Superior temporal gyrus (tissue), 1 donor: Measurements from ENCODE around the gene SLC39A13.
A peak's percentile ranks its signal among the peaks of the same experiment; 100 is the strongest.

Experiments
- DNase-seq: peaks from one replicate; pipeline ENCODE4 v3.0.0-alpha.2; 2016; ENCODE audit errors: extremely low spot score

Gene SLC39A13

GRCh38 chr11:47403135-47403534, 5.3 kb upstream of the SLC39A13 start:
- DNase-seq: no peak

- DNase-seq: no peak
Measured at GRCh38 chr11:47403571-47403970, 4.8 kb upstream of the SLC39A13 start.

DNA sequence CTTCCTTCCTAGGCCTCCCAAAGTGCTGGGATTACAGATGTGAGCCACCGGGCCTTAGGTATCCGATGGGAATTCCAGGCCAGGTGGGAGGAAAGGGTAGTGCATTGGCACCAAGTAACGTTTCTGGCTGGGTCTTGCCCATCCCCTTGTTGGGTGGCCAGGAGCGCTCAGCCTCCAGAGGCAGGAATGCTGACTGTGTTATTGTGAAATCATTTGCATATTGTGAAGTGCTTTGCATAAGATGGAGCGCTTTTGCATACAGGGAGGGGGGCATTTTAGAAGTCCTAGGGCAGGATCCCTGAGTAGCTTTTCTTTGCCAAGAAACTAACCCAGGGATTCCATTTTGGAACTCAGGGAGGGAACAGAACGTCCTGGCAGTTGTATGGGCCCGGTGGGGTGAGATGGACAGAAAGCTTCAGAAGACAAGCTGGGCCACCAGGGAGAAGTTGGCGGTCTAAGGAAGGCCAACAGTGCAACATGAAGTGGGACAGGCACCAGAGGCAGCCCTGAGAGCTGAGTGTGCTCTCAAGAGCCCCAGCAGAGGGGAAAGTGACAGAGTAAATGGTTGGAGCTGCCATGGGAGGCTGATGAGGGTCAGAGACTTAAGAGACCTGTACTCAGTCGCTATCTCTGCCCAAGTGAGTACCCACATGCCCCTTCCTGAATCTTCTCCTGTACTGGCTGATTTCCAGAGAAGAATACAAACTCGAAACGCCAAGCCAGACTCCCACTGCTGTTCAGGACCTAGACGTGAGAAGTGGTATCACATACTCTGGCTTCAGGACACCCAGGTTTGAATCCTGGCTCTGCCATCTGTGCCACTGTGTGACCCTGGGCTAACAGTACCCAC, 1.3 kb upstream of the SLC39A13 start:
- DNase-seq: no peak

GRCh38 chr11:47408598-47409439, 429 bp downstream of the SLC39A13 start:
- DNase-seq: no peak

DNA sequence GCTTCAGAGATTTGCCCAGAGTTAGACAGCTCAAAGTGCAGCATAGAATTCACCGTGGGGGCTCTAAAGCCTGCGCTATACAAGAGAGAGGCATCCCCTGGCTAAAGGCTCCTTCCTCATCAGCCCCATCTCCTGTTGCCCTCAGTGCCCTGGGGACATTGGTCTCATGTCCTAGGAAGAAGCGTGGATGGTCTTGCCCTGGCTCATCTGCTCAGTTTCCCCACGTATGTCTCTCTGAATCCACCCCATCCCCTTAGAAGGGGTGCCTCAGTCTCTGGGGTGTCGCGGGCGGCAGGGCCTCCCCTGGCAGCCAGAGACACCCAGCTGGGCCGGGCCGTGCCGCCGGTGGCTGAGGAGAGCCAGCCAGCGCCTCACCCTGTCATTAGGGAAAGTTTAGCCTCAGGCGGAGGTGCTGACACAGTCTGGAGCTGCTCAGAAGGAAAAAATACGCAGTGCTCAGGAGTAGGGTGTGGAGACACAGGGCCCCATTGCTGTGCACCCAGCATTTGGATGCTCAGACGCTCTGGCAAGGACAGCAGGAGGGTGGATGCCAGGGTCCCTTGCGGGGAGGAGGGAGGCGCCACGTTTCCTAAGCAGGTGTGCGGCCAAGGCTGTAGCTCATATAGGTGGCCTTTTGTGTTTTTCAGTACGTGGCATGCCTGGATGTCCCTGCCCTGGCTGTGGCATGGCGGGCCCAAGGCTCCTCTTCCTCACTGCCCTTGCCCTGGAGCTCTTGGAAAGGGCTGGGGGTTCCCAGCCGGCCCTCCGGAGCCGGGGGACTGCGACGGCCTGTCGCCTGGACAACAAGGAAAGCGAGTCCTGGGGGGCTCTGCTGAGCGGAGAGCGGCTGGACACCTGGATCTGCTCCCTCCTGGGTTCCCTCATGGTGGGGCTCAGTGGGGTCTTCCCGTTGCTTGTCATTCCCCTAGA, 1.3 kb downstream of the SLC39A13 start:
- no peak for DNase-seq

DNA sequence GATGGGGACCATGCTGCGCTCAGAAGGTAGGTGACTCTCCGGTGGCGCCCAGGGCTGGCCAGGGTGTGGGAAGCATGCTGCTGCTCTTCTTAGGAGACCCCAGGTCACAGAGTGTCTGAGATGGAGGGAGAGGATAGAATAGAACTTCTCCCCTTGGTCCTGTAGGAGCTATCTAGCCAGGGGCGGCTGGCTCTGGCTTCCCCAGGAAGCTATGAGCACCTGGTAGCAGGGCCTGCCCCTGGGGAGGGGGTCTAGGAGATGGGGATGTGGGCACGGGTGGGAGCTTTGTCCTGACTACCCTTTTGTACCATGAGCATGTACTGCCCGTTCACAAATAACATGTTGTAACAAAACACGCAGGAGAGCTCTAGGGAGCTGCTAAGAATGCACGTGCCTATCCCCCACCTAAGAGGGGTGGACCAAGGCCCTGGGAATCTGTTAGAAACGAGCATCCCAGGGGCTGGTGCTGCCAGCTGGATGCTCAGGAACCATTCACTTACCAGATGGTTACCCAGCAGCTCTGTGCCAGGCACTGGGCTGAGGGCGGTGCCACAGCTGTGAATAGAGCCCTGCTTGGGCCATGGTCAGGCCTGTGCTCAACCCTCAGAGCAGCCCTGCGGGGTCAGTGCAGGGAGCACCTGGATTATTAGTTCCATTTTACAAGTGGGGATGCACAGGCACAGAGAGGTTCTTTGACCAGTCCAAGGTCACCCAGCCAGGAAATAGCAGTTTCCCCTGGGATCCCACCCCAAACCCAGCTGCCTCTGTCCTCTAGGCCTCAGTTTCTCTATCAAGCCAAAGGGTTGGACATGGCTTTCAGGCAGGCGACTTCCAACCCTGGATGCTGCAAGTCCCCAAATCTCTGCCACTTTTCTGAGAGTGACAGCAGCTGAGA, 2.2 kb downstream of the SLC39A13 start:
- DNase-seq: no peak

- DNase-seq: no peak
Measured at GRCh38 chr11:47411884-47412746, 3.7 kb downstream of the SLC39A13 start.

DNA sequence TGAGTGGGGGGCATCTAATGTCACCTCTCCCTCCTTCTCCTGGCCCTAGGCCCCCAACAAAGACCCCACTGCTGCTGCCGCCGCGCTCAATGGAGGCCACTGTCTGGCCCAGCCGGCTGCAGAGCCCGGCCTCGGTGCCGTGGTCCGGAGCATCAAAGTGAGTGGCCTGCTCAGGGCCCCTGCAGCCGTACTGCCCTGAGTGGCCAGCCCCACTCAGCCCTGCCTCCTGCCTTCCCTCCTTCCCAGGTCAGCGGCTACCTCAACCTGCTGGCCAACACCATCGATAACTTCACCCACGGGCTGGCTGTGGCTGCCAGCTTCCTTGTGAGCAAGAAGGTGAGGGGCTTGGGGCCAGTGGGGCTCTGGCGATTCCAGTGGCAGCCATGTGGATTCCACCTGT, 5.0 kb downstream of the SLC39A13 start:
- no peak for DNase-seq

- DNase-seq: no peak
Measured at GRCh38 chr11:47413908-47414684, 5.7 kb downstream of the SLC39A13 start.

- no peak for DNase-seq
Measured at GRCh38 chr11:47414685-47415070, 6.3 kb downstream of the SLC39A13 start.

- no peak for DNase-seq
Measured at GRCh38 chr11:47415091-47415854, 6.9 kb downstream of the SLC39A13 start.

DNA sequence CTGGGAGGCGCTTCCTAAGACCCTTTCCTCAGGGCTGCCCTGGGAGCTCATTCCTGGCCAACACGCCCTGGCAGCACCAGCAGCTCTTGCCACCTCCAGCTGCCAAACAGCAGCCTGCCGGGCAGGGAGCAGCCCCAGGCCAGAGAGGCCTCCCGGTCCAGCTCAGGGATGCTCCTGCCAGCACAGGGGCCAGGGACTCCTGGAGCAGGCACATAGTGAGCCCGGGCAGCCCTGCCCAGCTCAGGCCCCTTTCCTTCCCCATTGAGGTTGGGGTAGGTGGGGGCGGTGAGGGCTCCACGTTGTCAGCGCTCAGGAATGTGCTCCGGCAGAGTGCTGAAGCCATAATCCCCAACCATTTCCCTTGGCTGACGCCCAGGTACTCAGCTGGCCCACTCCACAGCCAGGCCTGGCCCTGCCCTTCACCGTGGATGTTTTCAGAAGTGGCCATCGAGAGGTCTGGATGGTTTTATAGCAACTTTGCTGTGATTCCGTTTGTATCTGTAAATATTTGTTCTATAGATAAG, 7.6 kb downstream of the SLC39A13 start:
- no peak for DNase-seq

- DNase-seq: no peak
Measured at GRCh38 chr11:47417712-47418111, 9.3 kb downstream of the SLC39A13 start.

- no peak for DNase-seq
Measured at GRCh38 chr11:47418454-47419259, 10.3 kb downstream of the SLC39A13 start.

DNA sequence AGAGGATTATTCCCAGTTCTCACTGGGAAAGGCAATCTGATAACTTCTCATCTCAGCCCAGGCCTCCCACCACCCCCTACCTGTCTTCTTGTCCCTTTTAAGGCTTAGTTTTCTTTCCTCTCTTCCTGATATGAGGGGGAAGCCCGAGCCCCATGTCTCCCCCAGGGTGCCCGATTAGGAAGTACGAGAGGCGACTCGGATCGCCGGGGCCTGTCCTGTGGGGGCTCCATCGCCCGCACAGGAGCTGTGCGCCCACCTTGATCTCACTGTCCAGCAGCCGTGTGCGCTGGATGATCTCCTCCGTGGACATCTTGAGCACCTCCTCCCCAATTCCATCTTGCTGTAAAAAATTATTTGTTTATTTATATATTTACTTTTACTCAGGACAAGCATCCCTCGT, 17.2 kb downstream of the SLC39A13 start:
- no peak for DNase-seq

DNA sequence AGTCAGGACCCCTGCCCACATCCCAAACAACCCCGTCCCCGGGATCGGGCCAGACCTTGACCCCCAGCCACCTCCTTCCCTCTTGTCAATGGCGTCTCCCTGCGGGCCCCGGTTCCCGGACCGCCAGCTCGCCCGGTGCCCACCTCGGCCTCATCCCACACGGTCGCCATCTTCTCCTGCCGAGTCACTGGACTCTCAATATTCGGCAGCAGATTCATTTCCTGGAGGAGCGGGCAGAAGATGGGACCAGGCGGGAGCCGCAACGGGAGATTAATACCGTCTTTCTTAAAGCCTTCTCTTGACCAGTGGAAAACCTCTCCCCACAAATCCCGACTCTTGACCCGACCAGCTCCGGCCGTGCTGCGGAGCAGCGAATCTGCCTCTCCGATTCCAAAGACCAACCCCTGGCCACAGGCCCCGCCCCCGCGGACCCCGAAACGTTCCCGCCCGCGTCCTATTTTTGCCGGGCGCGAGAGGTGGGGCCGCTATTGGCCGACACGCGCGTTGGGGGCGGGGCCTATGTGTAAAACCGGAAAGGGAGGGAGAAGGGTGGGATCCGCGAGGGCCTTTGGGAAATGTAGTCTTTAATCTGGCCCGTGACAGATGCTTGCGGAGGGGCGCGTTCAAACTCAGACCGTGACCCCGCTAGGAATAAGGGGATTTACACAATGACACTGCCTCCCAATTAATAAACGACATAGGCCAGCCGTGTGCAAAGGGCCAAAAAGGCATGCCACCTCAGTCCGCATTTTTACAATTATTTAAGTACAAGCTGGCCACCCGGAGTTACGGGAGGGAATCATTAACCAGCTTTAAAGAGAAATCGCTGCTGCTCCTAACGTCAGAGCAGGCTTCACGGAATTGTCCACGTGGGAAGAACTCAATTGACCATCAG, 17.9 kb downstream of the SLC39A13 start, which contains the start of gene PSMC3:
Gene PSMC3, minus strand, starts transcription at position 378 of the 895 bp plus-strand sequence. Its CDS starts 160 bp downstream, at position 218.
- peak; percentile 98 for DNase-seq
